ENCODE data around the gene SHCBP1.
A peak's percentile ranks its signal among the peaks of the same experiment; 100 is the strongest.

The SHCBP1 gene

GRCh38 chr16:46621006-46621933 lies at the start of gene SHCBP1:
TSS of gene SHCBP1 (minus strand) at chr16:46621379. CDS start at chr16:46621359, 20 bp downstream.
- peaks cover 36% of the 10 kb centered on the region for H3K79me2 ChIP-seq (ENCODE audit: insufficient read depth, low read depth)
- no peaks in the 10 kb centered on the region for H3K27me3 ChIP-seq (ENCODE audit: insufficient read depth, low read depth)
- peak within 1 kb of the TSS; percentile 67 for H3K27ac ChIP-seq
- peaks cover 12% of the 10 kb centered on the region for H3K4me1 ChIP-seq (ENCODE audit: low read depth, poor library complexity, severe bottlenecking)
- peak within 1 kb of the TSS; percentile 81 for H2AFZ ChIP-seq (ENCODE audit: low read depth)
- no peaks in the 10 kb centered on the region for H4K20me1 ChIP-seq (ENCODE audit: insufficient read depth)
- TF ChIP-seq CTCF (conservative IDR thresholded peaks at IDR 0.05; ENCODE audit: low read depth, low read length) = no peak
- peak within 1 kb of the TSS; percentile 99 for H3K4me2 ChIP-seq
- H3K36me3 ChIP-seq (ENCODE audit: insufficient read depth) = peaks cover under 1% of the 10 kb centered on the region; the same call in 1 of the 2 replicates
- H3K9ac ChIP-seq = peak within 1 kb of the TSS; percentile 84
- H3K4me3 ChIP-seq (IDR thresholded peaks at IDR 0.05; ENCODE audit: insufficient read depth, low read depth, low read length) = no peak within 1 kb of the TSS

GRCh38 chr16:46662123-46662522 lies 40.9 kb upstream of the SHCBP1 start:
- no peak for TF ChIP-seq CTCF (conservative IDR thresholded peaks at IDR 0.05; ENCODE audit: low read depth, low read length)
- Histone ChIP-seq H3K27me3 (ENCODE audit: insufficient read depth, low read depth) (no peaks in the 10 kb centered on the region), H3K27ac (no peak overlapping the region), H3K36me3 (ENCODE audit: insufficient read depth) (peaks cover 5% of the 10 kb centered on the region; the same call in 1 of the 2 replicates), H3K4me3 (IDR thresholded peaks at IDR 0.05; ENCODE audit: insufficient read depth, low read depth, low read length) (no peak overlapping the region), H2AFZ (ENCODE audit: low read depth) (no peak overlapping the region), H3K4me2 (no peak overlapping the region), H4K20me1 (ENCODE audit: insufficient read depth) (no peaks in the 10 kb centered on the region), H3K9ac (no peak overlapping the region), H3K79me2 (ENCODE audit: insufficient read depth, low read depth) (no peaks in the 10 kb centered on the region), H3K4me1 (ENCODE audit: low read depth, poor library complexity, severe bottlenecking) (peaks cover 27% of the 10 kb centered on the region)

GRCh38 chr16:46658925-46659324 lies 37.7 kb upstream of the SHCBP1 start:
- Histone ChIP-seq H3K4me2 (peak overlapping the region; percentile 34), H3K4me1 (ENCODE audit: low read depth, poor library complexity, severe bottlenecking) (peaks cover 27% of the 10 kb centered on the region), H3K79me2 (ENCODE audit: insufficient read depth, low read depth) (no peaks in the 10 kb centered on the region), H3K36me3 (ENCODE audit: insufficient read depth) (peaks cover 5% of the 10 kb centered on the region; the same call in 1 of the 2 replicates), H3K9ac (no peak overlapping the region), H4K20me1 (ENCODE audit: insufficient read depth) (no peaks in the 10 kb centered on the region), H3K27ac (peak overlapping the region; percentile 3; the same call in 1 of the 2 replicates), H2AFZ (ENCODE audit: low read depth) (no peak overlapping the region), H3K27me3 (ENCODE audit: insufficient read depth, low read depth) (no peaks in the 10 kb centered on the region), H3K4me3 (IDR thresholded peaks at IDR 0.05; ENCODE audit: insufficient read depth, low read depth, low read length) (no peak overlapping the region)
- TF ChIP-seq CTCF (conservative IDR thresholded peaks at IDR 0.05; ENCODE audit: low read depth, low read length) = no peak

GRCh38 chr16:46651305-46651704 lies 30.1 kb upstream of the SHCBP1 start:
- no peak for TF ChIP-seq CTCF (conservative IDR thresholded peaks at IDR 0.05; ENCODE audit: low read depth, low read length)
- Histone ChIP-seq H3K27ac (no peak overlapping the region), H2AFZ (ENCODE audit: low read depth) (no peak overlapping the region), H3K36me3 (ENCODE audit: insufficient read depth) (no peaks in the 10 kb centered on the region), H3K4me2 (no peak overlapping the region), H3K27me3 (ENCODE audit: insufficient read depth, low read depth) (no peaks in the 10 kb centered on the region), H3K9ac (no peak overlapping the region), H3K79me2 (ENCODE audit: insufficient read depth, low read depth) (no peaks in the 10 kb centered on the region), H3K4me3 (IDR thresholded peaks at IDR 0.05; ENCODE audit: insufficient read depth, low read depth, low read length) (no peak overlapping the region), H4K20me1 (ENCODE audit: insufficient read depth) (no peaks in the 10 kb centered on the region), H3K4me1 (ENCODE audit: low read depth, poor library complexity, severe bottlenecking) (no peaks in the 10 kb centered on the region)

Measured in KMS-11 (cell line).